Hepatocyte (in vitro differentiated cells): Measurements from ENCODE around the gene QPRT.

ENCODE experiments used
- EZH2 ChIP-seq: fragments of 200-600 bp; sonication (generic); IDR thresholded peaks from 2 replicates; pipeline ENCODE4 v1.6.1; 2016; ENCODE audit warnings: antibody characterized with exemption, mild to moderate bottlenecking, borderline replicate concordance
- EZH2phosphoT487 ChIP-seq: fragments of 200-600 bp; sonication (generic); IDR thresholded peaks from one replicate; pipeline ENCODE4 v1.6.1; 2018; ENCODE audit warnings: antibody characterized with exemption, mild to moderate bottlenecking, low read depth, moderate library complexity; ENCODE audit not compliant: unreplicated experiment, severe bottlenecking
- TF ChIP-seq, protein P1 (sequence below): fragments of 200-600 bp; sonication (generic); IDR thresholded peaks from 2 replicates; pipeline ENCODE4 v1.5.1; 2016; ENCODE audit warnings: antibody characterized with exemption, mild to moderate bottlenecking; ENCODE audit not compliant: poor library complexity

DNA sequence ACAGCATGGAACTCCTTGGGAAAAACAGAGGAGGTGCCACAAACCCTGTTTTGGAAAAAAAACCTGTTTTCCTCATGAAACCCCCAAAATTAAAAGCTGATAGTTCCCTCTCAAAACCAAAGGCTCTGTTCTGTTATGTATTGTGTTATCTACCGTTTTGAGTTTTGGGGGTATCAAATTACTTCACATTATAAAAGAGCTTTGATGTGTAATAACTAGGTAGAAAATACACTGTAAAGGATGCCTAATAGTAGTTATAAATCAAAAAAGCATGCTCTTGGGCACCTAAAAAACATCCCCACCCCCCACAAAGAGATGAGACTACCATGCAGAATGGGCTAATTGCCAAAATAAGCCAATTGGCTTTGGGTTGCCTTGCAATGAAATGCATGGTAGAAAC is 36.0 kb downstream of the QPRT start:
- TF ChIP-seq, protein P1, sequence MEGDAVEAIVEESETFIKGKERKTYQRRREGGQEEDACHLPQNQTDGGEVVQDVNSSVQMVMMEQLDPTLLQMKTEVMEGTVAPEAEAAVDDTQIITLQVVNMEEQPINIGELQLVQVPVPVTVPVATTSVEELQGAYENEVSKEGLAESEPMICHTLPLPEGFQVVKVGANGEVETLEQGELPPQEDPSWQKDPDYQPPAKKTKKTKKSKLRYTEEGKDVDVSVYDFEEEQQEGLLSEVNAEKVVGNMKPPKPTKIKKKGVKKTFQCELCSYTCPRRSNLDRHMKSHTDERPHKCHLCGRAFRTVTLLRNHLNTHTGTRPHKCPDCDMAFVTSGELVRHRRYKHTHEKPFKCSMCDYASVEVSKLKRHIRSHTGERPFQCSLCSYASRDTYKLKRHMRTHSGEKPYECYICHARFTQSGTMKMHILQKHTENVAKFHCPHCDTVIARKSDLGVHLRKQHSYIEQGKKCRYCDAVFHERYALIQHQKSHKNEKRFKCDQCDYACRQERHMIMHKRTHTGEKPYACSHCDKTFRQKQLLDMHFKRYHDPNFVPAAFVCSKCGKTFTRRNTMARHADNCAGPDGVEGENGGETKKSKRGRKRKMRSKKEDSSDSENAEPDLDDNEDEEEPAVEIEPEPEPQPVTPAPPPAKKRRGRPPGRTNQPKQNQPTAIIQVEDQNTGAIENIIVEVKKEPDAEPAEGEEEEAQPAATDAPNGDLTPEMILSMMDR = no peak
- TF ChIP-seq EZH2phosphoT487 (no peak), EZH2 (no peak)
